HepG2 (cell line): Measurements from ENCODE around the gene SLC6A12.

Source experiments
- AKAP8 ChIP-seq: sonication (generic); formaldehyde crosslinking; IDR thresholded peaks from 2 replicates; pipeline ENCODE4 v1.5.1; 2020; ENCODE audit warnings: mild to moderate bottlenecking, missing genetic modification reagents
- DPF2 ChIP-seq: sonication (generic); formaldehyde crosslinking; IDR thresholded peaks from 2 replicates; pipeline ENCODE4 v1.4.0; 2020; ENCODE audit warnings: mild to moderate bottlenecking, low read depth, missing genetic modification reagents, borderline replicate concordance
- HDAC2 ChIP-seq: sonication (generic); formaldehyde crosslinking; IDR thresholded peaks from 2 replicates; pipeline ENCODE4 v1.4.0; 2020; ENCODE audit warnings: missing genetic modification reagents
- POLR2A ChIP-seq, 2 experiments: IDR thresholded peaks; 2 replicates each; pipeline ENCODE4 v1.6.1; 2011; ENCODE audit warnings: low read depth in 2 of 2, low read length in 2 of 2, mild to moderate bottlenecking in 1 of 2, moderate library complexity in 1 of 2; ENCODE audit not compliant: insufficient read depth in 1 of 2
- POLR2AphosphoS5 ChIP-seq: IDR thresholded peaks from 2 replicates; pipeline ENCODE4 v1.6.1; 2012; ENCODE audit warnings: low read depth, low read length
- SMC3 ChIP-seq: IDR thresholded peaks from 2 replicates; pipeline ENCODE4 v1.6.1; 2011; ENCODE audit warnings: low read length, improper control_type of control experiment
- ZNF788 ChIP-seq: sonication (generic); formaldehyde crosslinking; IDR thresholded peaks from 2 replicates; pipeline ENCODE4 v1.5.0; 2020; ENCODE audit warnings: mild to moderate bottlenecking, missing genetic modification reagents, borderline replicate concordance
- ZSCAN22 ChIP-seq: sonication (generic); formaldehyde crosslinking; IDR thresholded peaks from 2 replicates; pipeline ENCODE4 v1.4.0; 2020; ENCODE audit warnings: mild to moderate bottlenecking, missing genetic modification reagents
- TF ChIP-seq, protein P1 (sequence below): IDR thresholded peaks from 2 replicates; pipeline ENCODE4 v1.6.1; 2012; ENCODE audit warnings: inconsistent platforms

DNA sequence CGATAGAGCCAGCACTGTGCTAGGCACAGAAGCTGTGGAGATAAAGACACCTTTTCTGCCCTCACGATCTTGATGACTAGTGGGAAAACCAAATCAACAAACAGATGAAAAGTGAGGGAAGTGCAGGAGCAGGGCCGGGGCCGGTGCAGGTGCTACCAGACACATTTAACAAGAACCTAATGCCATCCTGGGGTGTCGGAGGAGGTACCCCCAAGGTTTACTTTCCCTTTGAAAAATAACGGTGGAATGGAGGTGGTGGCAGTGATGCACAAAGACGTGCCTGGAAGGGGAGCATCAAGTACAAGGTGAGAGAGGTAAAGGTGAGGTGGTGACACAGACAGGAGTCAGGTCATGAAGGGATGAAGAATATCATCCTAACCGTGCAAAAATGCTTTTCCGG is 26.6 kb upstream of the SLC6A12 start:
- no peak for TF ChIP-seq HDAC2 (CRISPR knock-in tag)
- TF ChIP-seq, protein P1, sequence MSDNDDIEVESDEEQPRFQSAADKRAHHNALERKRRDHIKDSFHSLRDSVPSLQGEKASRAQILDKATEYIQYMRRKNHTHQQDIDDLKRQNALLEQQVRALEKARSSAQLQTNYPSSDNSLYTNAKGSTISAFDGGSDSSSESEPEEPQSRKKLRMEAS = no peak
- no peak for TF ChIP-seq DPF2 (CRISPR knock-in tag)
- TF ChIP-seq ZSCAN22 (CRISPR knock-in tag) = no peak
- TF ChIP-seq POLR2AphosphoS5 = no peak
- no peak for TF ChIP-seq ZNF788
- no peak for TF ChIP-seq POLR2A (IDR thresholded peaks at IDR 0.05; ENCODE audit: insufficient read depth in 1 of 2, low read depth in 2 of 2, low read length in 2 of 2)
- TF ChIP-seq AKAP8 (CRISPR knock-in tag) = no peak
- TF ChIP-seq SMC3 = no peak
